IPS-18a (cell line): ENCODE results near the gene ERVK3-1.
A peak's percentile ranks its signal among the peaks of the same experiment; 100 is the strongest.
"Not testable (repeated sequence)": the region's sequence is repeated elsewhere in the genome, so short reads cannot be mapped to it uniquely, and the experiment has no call there.

Experiments used
- H3K27ac ChIP-seq: one replicate; pipeline ENCODE4 v1.5.1; 2013; ENCODE audit warnings: low read length
- H3K27me3 ChIP-seq: one replicate; pipeline ENCODE4 v1.6.1; 2013; ENCODE audit warnings: mild to moderate bottlenecking, low read length; ENCODE audit not compliant: control insufficient read depth, insufficient read depth
- H3K36me3 ChIP-seq: one replicate; pipeline ENCODE4 v1.6.1; 2013; ENCODE audit warnings: low read depth, low read length; ENCODE audit not compliant: control insufficient read depth
- H3K4me1 ChIP-seq: one replicate; pipeline ENCODE4 v1.6.1; 2013; ENCODE audit warnings: low read depth, low read length; ENCODE audit not compliant: control insufficient read depth
- H3K4me3 ChIP-seq: one replicate; pipeline ENCODE4 v1.5.1; 2013; ENCODE audit warnings: low read length
- H3K9ac ChIP-seq: one replicate; pipeline ENCODE4 v1.6.1; 2013; ENCODE audit warnings: mild to moderate bottlenecking, low read length, moderate library complexity
- H3K9me3 ChIP-seq: one replicate; pipeline ENCODE4 v1.6.1; 2013; ENCODE audit warnings: low read depth, low read length; ENCODE audit not compliant: control insufficient read depth

ERVK3-1 gene

DNA sequence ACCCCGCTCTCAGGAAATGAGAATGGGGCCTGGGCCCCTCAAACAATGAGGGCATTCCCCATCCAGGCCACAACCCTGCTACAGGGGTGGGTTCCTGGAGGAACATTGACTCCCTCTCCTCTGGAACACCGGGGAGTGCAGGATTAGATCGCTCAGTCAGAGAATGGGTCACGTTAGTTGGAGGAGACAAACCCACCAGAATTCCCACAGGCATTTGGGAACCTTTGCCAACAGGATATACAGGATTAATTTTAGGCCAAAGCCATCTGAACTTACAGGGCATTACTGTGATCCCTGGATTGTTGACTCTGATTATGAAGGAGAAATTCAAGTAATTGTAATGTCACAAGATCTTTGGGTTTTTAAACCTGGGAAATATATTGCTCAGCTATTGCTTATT lies 2.6 kb downstream of the ERVK3-1 start:
- no peaks in the 10 kb centered on the region for H3K9me3 ChIP-seq
- H3K36me3 ChIP-seq = peaks cover 26% of the 10 kb centered on the region
- no peak overlapping the region for H3K4me3 ChIP-seq
- H3K27me3 ChIP-seq = no peaks in the 10 kb centered on the region
- H3K4me1 ChIP-seq = peaks cover 3% of the 10 kb centered on the region
- no peak overlapping the region for H3K9ac ChIP-seq
- H3K27ac ChIP-seq = no peak overlapping the region

- not testable (repeated sequence) for H3K27me3 ChIP-seq, H3K4me3 ChIP-seq, H3K9ac ChIP-seq, H3K9me3 ChIP-seq, H3K4me1 ChIP-seq, H3K27ac ChIP-seq
- H3K36me3 ChIP-seq = peaks cover 48% of the 10 kb centered on the region
Observed at GRCh38 chr19:58310685-58311084, 5.5 kb downstream of the ERVK3-1 start.

DNA sequence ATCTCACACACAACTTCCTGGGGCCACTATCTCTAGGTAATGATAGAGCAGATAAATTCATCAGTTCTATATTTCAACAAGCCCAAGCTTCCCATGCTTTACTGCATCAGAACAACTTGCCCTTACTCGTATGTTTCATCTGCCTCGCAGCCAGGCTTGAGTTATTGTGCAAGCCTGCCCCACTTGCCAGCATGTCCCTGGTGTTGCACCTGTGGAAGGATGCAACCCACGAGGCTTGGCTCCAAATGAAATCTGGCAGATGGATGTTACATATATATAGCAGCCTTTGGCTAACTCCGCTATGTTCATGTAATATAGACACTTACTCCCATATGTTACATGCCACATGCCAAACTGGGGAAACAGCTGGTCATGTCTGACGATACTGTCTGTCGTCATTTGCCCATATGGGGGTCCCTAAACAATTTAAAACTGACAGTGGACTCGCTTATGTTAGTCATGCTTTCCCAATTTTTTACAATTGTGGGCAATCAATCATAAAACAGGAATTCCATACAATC lies 6.2 kb downstream of the ERVK3-1 start:
- Histone ChIP-seq H3K4me3 (no peak overlapping the region), H3K27ac (no peak overlapping the region), H3K27me3 (no peaks in the 10 kb centered on the region), H3K9me3 (no peaks in the 10 kb centered on the region), H3K36me3 (peaks cover 48% of the 10 kb centered on the region), H3K9ac (no peak overlapping the region), H3K4me1 (no peaks in the 10 kb centered on the region)

DNA sequence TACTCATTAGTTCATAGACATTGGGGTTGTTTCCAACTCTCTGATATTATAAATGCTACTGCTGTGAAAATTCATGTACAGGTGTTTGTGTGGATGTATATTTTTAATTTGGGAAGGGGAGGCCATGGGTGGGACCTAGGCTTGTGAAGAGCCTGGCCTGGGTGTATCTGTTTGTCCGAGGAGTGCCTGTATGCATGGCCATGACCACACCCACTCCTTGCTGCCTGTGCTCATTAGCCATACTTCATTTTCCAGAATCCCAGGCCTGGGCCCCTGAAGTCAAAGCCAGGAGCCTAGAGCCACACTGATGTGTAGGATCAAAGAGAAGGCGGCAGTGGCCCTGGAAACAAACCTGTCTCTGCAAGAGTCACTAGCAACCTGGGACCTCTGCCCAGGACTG lies 10.4 kb downstream of the ERVK3-1 start:
- Histone ChIP-seq H3K9me3 (no peaks in the 10 kb centered on the region), H3K27me3 (no peaks in the 10 kb centered on the region), H3K4me1 (no peaks in the 10 kb centered on the region), H3K9ac (no peak overlapping the region), H3K36me3 (peaks cover 36% of the 10 kb centered on the region), H3K27ac (no peak overlapping the region), H3K4me3 (no peak overlapping the region)

- Histone ChIP-seq H3K9ac (no peak overlapping the region), H3K4me3 (no peak overlapping the region), H3K9me3 (no peaks in the 10 kb centered on the region), H3K27me3 (no peaks in the 10 kb centered on the region), H3K27ac (no peak overlapping the region), H3K4me1 (no peaks in the 10 kb centered on the region), H3K36me3 (peaks cover 23% of the 10 kb centered on the region)
Observed at GRCh38 chr19:58317476-58318072, 12.4 kb downstream of the ERVK3-1 start.

DNA sequence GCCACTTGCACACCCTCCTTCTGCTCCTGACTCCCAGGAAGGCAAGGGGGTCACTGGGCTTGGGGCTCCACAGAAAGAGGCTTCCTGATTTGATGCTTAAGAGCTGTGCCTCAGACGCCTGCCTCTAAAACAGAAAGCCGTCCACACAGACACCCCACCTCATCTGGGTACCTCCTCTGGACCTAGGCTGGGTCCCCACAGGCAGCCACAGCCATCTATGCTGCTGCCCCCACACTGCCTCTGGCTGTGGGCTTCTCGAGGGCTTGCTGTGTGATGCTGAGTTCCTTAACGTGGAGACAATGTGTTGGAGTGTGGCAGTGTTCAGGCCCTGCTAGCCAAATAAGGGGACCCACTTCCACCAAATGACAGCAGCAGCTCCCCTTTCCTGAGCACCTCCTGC lies 13.1 kb downstream of the ERVK3-1 start:
- H3K36me3 ChIP-seq = peaks cover 18% of the 10 kb centered on the region
- H3K4me3 ChIP-seq = no peak overlapping the region
- no peaks in the 10 kb centered on the region for H3K27me3 ChIP-seq
- H3K4me1 ChIP-seq = no peaks in the 10 kb centered on the region
- H3K9me3 ChIP-seq = no peaks in the 10 kb centered on the region
- H3K9ac ChIP-seq = no peak overlapping the region
- no peak overlapping the region for H3K27ac ChIP-seq

GRCh38 chr19:58319241-58319640 lies 14.1 kb downstream of the ERVK3-1 start:
- no peak overlapping the region for H3K9ac ChIP-seq
- no peak overlapping the region for H3K27ac ChIP-seq
- H3K4me1 ChIP-seq = no peaks in the 10 kb centered on the region
- no peaks in the 10 kb centered on the region for H3K27me3 ChIP-seq
- H3K9me3 ChIP-seq = no peaks in the 10 kb centered on the region
- peaks cover 11% of the 10 kb centered on the region for H3K36me3 ChIP-seq
- H3K4me3 ChIP-seq = no peak overlapping the region

- Histone ChIP-seq H3K4me1 (no peaks in the 10 kb centered on the region), H3K36me3 (no peaks in the 10 kb centered on the region), H3K27me3 (no peaks in the 10 kb centered on the region), H3K9me3 (no peaks in the 10 kb centered on the region), H3K4me3 (peak overlapping the region; percentile 89), H3K27ac (no peak overlapping the region), H3K9ac (no peak overlapping the region)
Observed at GRCh38 chr19:58325311-58326022, 20.3 kb downstream of the ERVK3-1 start.

DNA sequence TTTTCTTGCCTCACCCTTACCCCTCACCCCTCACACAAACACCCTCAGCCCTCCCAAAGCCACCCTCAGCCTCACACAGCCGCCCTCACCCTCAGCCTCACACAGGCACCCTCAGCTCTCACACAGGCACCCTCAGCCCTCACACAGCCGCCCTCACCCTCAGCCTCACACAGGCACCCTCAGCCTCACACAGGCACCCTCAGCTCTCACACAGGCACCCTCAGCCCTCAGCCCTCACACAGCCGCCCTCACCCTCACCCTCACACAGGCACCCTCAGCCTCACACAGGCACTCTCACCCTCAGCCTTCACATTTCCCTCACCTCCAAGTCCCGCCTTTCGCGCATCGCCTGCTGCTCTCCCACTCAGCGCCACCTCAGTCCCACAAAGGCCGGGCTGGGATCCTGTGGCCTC lies 21.3 kb downstream of the ERVK3-1 start:
- H3K9ac ChIP-seq = peak overlapping the region; percentile 77
- no peaks in the 10 kb centered on the region for H3K4me1 ChIP-seq
- H3K27ac ChIP-seq = no peak overlapping the region
- H3K4me3 ChIP-seq = peak overlapping the region; percentile 89
- no peaks in the 10 kb centered on the region for H3K36me3 ChIP-seq
- H3K27me3 ChIP-seq = no peaks in the 10 kb centered on the region
- H3K9me3 ChIP-seq = no peaks in the 10 kb centered on the region

DNA sequence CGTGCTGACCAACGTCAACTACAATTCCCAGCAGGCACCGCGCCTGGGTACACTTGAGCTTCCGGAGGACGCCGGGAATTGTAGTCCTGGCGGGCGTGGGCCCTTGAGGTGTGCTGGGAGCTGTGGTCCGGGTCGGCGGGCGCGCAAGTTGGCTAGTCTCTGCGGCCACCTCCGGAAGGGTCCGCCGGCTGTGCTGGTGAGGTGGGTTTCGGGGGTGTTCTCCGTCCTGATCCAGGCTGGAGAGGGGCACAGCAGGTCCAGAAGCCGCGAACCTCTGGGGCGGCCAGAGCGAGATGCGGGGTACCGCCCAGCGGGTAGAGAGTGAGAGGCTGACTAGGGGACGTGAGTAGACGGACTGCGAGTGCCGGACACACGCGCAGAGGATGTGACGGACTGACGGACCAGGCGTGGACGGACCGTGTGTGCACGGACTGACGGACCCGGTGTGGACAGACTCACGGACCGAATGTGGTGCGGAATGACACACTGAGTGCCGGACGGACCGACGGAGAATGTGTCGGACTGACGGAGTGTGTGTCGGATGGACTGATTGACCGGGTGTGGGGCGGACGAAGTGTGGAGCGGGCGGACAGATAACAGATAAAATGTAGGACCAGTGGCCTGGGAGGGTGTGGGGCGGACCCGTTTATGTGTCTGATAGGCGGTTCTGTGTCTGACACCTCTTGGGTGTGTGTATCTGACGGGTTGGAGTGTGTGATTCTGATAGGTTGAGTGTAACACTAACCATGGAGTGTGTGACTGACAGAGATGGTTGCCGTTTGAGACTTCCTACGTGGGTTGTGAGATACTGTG lies 21.9 kb downstream of the ERVK3-1 start, which contains the start of gene ZSCAN22:
ZSCAN22 (plus strand) TSS at position 81 of the 813 bp plus-strand sequence. CDS start 7,809 bp downstream, outside the sequence.
- Histone ChIP-seq H3K27me3 (no peaks in the 10 kb centered on the region), H3K9me3 (no peaks in the 10 kb centered on the region), H3K27ac (no peak within 1 kb of the TSS), H3K9ac (peak within 1 kb of the TSS; percentile 77), H3K36me3 (no peaks in the 10 kb centered on the region), H3K4me3 (peak within 1 kb of the TSS; percentile 89), H3K4me1 (no peaks in the 10 kb centered on the region)

DNA sequence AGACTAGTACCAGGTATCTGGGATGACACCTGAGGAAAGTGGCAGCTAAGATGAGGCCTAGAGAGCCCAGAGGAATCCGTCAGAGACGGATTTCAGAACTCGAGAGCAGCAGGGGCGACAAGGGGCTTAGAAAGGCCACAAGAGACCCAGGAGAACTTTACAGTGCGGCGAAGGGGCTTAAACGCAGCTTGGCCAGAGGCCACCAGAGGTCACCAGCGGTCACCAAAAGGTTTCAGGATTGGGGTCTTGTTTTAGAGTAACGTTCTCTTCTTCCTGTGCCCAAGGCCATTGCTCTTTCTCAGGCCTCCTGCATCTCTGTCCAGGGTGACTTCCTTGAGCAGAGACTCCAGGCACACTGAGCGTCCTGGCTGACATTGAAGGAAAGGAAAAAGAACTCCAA lies 23.8 kb downstream of the ERVK3-1 start:
- Histone ChIP-seq H3K9ac (no peak overlapping the region), H3K27ac (no peak overlapping the region), H3K4me1 (no peaks in the 10 kb centered on the region), H3K27me3 (no peaks in the 10 kb centered on the region), H3K36me3 (no peaks in the 10 kb centered on the region), H3K9me3 (no peaks in the 10 kb centered on the region), H3K4me3 (no peak overlapping the region)
